GM10248 (cell line): ENCODE data around the gene SCARB1.

Experiments used
- CTCF ChIA-PET: fragments of 300-600 bp; sonication (Branson Sonifier 250); formaldehyde crosslinking; extraction: SDS; loops from one replicate; lab custom pipeline; 2021; ENCODE audit warnings: antibody characterized with exemption; lab: Yijun Ruan, JAX
- POLR2A ChIA-PET: fragments of 350-650 bp; sonication (Branson Sonifier 250); formaldehyde crosslinking; extraction: SDS; loops from one replicate; lab custom pipeline; 2020; ENCODE audit warnings: antibody characterized with exemption; lab: Yijun Ruan, JAX
- DNase-seq: peaks from one replicate; pipeline ENCODE4 v3.0.0; 2012; ENCODE audit errors: extremely low spot score
- CTCF ChIP-seq: IDR thresholded peaks from 2 replicates; pipeline ENCODE4 v1.5.1; 2012; ENCODE audit warnings: mild to moderate bottlenecking, low read depth; ENCODE audit errors: extremely low read depth, missing control alignments, control extremely low read depth

SCARB1 gene

GRCh38 chr12:124745465-124745890, 118.2 kb downstream of the SCARB1 start:
- no peak for TF ChIP-seq CTCF
- DNase-seq = no peak
- ChIA-PET POLR2A (no interaction called here), CTCF (interaction anchor here (1.7 kb wide), 1 partner anchor 9 kb away, joined by 6 read pairs; no protein-coding TSS in a partner anchor)

GRCh38 chr12:124744659-124745464, 118.8 kb downstream of the SCARB1 start:
- ChIA-PET POLR2A (no interaction called here), CTCF (no interaction called here)
- DNase-seq = peak; percentile 61
- TF ChIP-seq CTCF = no peak

GRCh38 chr12:124744273-124744640, 119.4 kb downstream of the SCARB1 start:
- CTCF ChIA-PET = no interaction called here
- no peak for DNase-seq
- no peak for TF ChIP-seq CTCF
- POLR2A ChIA-PET = no interaction called here

- CTCF ChIA-PET = no interaction called here
- no peak for DNase-seq
- no peak for TF ChIP-seq CTCF
- POLR2A ChIA-PET = no interaction called here
These were observed 120.0 kb downstream of the SCARB1 start for GRCh38 chr12:124743479-124744272.

- CTCF ChIA-PET = no interaction called here
- no peak for TF ChIP-seq CTCF
- POLR2A ChIA-PET = no interaction called here
- no peak for DNase-seq
These were observed 121.0 kb downstream of the SCARB1 start for GRCh38 chr12:124742678-124743077.

GRCh38 chr12:124742111-124742510, 121.6 kb downstream of the SCARB1 start:
- ChIA-PET CTCF (interaction anchor here (1.4 to 1.7 kb wide), 2 partner anchors 22 to 25 kb away, joined by 3 to 11 read pairs; no protein-coding TSS in a partner anchor), POLR2A (no interaction called here)
- DNase-seq = no peak
- no peak for TF ChIP-seq CTCF
